Stimulated activated CD4-positive, alpha-beta T cell treated with anti-CD3 and anti-CD28 coated beads, Interleukin-4, amount 100 ng/mL, for 4 hours (primary cell): Measurements from ENCODE around the gene NEURL1.

ENCODE experiments used
- DNase-seq, 2 experiments: peaks; one replicate each; pipeline ENCODE4 v3.0.0-alpha.2; 2020

NEURL1 gene

GRCh38 chr10:103549349-103549685 is 55.8 kb downstream of the NEURL1 start:
- no peak for DNase-seq

GRCh38 chr10:103550229-103550628 is 56.7 kb downstream of the NEURL1 start:
- DNase-seq = no peak

GRCh38 chr10:103551619-103552602 is 58.4 kb downstream of the NEURL1 start:
- DNase-seq = no peak

- no peak for DNase-seq
Measured at GRCh38 chr10:103552856-103553742, 59.6 kb downstream of the NEURL1 start.

GRCh38 chr10:103553743-103554487 is 60.4 kb downstream of the NEURL1 start:
- DNase-seq = peak in 1 of 2 experiments; percentile 44

- DNase-seq = no peak
Measured at GRCh38 chr10:103554488-103555324, 61.2 kb downstream of the NEURL1 start.

- DNase-seq = no peak
Measured at GRCh38 chr10:103555325-103555649, 61.8 kb downstream of the NEURL1 start.

GRCh38 chr10:103555712-103556111 is 62.2 kb downstream of the NEURL1 start:
- no peak for DNase-seq

GRCh38 chr10:103556383-103557007 is 63.0 kb downstream of the NEURL1 start:
- no peak for DNase-seq

- no peak for DNase-seq
Measured at GRCh38 chr10:103557455-103557854, 64.0 kb downstream of the NEURL1 start.

- no peak for DNase-seq
Measured at GRCh38 chr10:103558911-103559310, 65.4 kb downstream of the NEURL1 start.

GRCh38 chr10:103559776-103560175 is 66.3 kb downstream of the NEURL1 start:
- no peak for DNase-seq

GRCh38 chr10:103560886-103561285 is 67.4 kb downstream of the NEURL1 start:
- no peak for DNase-seq

GRCh38 chr10:103562383-103562782 is 68.9 kb downstream of the NEURL1 start:
- DNase-seq = no peak

GRCh38 chr10:103563231-103564115 is 70.0 kb downstream of the NEURL1 start:
- no peak for DNase-seq

GRCh38 chr10:103564116-103564501 is 70.6 kb downstream of the NEURL1 start:
- no peak for DNase-seq

- no peak for DNase-seq
Measured at GRCh38 chr10:103564776-103565520, 71.4 kb downstream of the NEURL1 start.

- DNase-seq = no peak
Measured at GRCh38 chr10:103566536-103566935, 73.0 kb downstream of the NEURL1 start.

GRCh38 chr10:103568505-103568904 is 75.0 kb downstream of the NEURL1 start:
- no peak for DNase-seq

GRCh38 chr10:103569896-103570295 is 76.4 kb downstream of the NEURL1 start:
- DNase-seq = no peak
